Stimulated activated CD4-positive, alpha-beta T cell treated with anti-CD3 and anti-CD28 coated beads, Interleukin-1b, Interleukin-23, amount 100 ng/mL, for 4 hours (primary cell): ENCODE measurements around the gene POC1A.

Source experiments
- DNase-seq, 2 donors: peaks; one replicate each; pipeline ENCODE4 v3.0.0-alpha.2; 2020; ENCODE audit warnings: low read depth in 2 of 2

POC1A gene

DNA sequence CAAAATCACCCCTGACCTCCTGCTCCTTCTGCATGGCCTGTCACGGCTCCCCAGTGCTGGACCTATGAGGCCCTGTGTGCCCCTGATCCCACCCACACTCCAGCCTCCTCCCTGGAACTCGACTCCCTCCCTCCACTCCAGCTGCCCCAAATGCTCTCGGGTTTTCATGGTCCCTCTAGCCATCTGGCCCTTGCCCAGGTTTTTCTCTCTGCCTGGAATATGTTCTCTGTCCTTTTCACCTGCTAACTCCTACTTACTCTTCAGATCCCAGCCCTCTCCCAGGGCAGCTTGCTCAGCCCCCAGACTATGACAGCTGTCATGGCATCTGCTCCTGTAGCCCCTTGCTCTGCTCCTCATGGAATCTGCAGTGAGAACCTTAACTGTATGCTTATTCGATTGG, 128.2 kb downstream of the POC1A start:
- DNase-seq, result no peak

DNA sequence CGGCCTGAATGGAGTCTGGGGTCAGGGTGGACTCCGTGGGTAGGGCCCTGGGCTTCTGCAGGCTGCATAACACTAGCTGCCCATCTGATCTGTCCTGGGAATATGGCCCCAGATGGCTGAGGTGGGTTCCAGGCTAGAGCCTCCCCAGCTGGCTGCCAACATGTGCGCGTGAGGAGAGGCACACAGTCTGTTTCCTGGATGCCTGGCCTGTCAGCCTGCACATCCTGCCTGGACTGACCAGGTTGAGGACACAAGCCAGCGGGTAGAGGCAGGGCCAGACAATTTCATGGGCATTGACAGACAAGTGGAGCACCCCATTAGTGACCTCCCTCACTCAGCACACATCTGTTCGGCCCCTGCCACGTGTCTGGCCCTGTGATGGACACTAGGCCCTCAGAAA, 128.8 kb downstream of the POC1A start:
- no peak for DNase-seq
